GM12865 (cell line): ENCODE data around the gene CGNL1.

ENCODE experiments used
- DNase-seq: peaks from one replicate; pipeline ENCODE4 v3.0.0; 2010; ENCODE audit warnings: low read depth
- H3K4me3 ChIP-seq: 2 replicates; pipeline ENCODE4 v1.5.1; 2011; ENCODE audit warnings: mild to moderate bottlenecking, low read depth, low read length, control low read depth
- CTCF ChIP-seq: IDR thresholded peaks from 2 replicates; pipeline ENCODE4 v1.5.1; 2011; ENCODE audit warnings: low read length, control low read depth, low read depth, inconsistent platforms; ENCODE audit not compliant: insufficient read depth; ENCODE audit errors: missing control alignments

The CGNL1 gene

DNA sequence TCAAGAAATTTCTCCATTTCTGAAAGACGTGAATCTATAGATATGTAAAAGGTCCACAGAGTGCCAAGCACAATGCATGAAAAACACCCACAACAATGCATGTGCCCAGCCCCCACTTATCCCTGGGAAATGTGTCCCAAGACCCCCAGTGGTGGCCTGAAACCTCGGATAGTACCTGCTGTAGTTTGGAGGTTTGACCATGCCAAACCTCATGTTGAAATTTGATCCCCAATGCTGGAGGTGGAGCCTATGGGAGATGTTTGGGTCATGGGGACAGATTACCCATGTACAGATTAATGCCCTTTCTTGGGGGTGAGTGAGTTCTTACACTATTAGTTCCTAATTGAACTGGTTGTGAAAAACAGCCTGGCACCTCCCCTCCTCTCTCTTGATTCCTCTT, 194.0 kb downstream of the CGNL1 start:
- DNase-seq = no peak
- no peak for TF ChIP-seq CTCF
- no peak overlapping the region for H3K4me3 ChIP-seq

- no peak for DNase-seq
- no peak for TF ChIP-seq CTCF
- H3K4me3 ChIP-seq = no peak overlapping the region
Measured at GRCh38 chr15:57570994-57571393, 194.7 kb downstream of the CGNL1 start.

DNA sequence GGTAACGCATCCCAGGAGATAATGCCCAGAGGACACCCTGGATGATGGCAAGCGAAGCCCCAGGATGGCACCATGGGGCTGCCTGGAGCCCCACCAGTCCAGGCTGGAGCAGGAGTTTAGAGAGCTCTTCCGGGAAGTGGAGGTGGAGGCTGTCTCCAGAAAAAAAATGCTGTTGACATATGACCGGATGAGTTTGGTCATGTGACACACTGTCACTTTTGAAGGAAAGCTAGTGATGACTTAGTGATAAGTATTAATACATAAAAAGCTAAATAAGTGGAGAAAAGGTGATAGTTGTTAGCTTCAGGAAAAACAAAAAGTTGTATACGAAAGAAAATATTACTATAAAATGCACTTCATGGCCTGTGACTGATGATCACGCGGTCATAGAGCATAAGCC, 195.4 kb downstream of the CGNL1 start:
- no peak for TF ChIP-seq CTCF
- no peak for DNase-seq
- H3K4me3 ChIP-seq = no peak overlapping the region

- TF ChIP-seq CTCF = no peak
- no peak for DNase-seq
- no peak overlapping the region for H3K4me3 ChIP-seq
Measured at GRCh38 chr15:57572468-57572867, 196.2 kb downstream of the CGNL1 start.

GRCh38 chr15:57573151-57573550, 196.8 kb downstream of the CGNL1 start:
- TF ChIP-seq CTCF = no peak
- no peak for DNase-seq
- no peak overlapping the region for H3K4me3 ChIP-seq

DNA sequence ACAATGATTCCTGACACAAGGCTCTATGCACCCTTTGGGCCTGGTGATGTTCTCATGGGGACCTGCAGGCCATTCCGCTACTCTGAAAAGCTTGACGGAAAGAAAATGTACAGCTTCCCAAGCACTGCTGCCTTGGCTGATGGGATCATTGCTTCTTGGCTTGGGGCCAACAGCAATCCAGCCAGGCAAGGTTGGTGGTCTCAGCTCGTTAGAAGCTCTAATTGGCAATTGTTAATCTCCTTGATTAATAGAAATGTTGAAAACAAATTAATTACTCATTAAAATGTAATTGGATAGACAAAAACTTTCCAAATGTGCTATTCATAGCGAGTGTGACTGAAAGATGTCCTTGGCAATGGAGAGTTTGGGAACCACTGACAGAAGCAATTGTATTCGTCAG, 199.1 kb downstream of the CGNL1 start:
- TF ChIP-seq CTCF = no peak
- no peak for DNase-seq
- no peak overlapping the region for H3K4me3 ChIP-seq

GRCh38 chr15:57578288-57578900, 202.1 kb downstream of the CGNL1 start:
- TF ChIP-seq CTCF = no peak
- no peak for DNase-seq
- no peak overlapping the region for H3K4me3 ChIP-seq
